ENCODE results near the gene NAP1L4. TPM values are rescaled to one million over a fixed set of nuclear protein-coding genes. Genes with fewer than 3 reads are reported as not detected.

NAP1L4 gene
- total RNA-seq, 1 experiment from 2014 or later, result 144 TPM

DNA sequence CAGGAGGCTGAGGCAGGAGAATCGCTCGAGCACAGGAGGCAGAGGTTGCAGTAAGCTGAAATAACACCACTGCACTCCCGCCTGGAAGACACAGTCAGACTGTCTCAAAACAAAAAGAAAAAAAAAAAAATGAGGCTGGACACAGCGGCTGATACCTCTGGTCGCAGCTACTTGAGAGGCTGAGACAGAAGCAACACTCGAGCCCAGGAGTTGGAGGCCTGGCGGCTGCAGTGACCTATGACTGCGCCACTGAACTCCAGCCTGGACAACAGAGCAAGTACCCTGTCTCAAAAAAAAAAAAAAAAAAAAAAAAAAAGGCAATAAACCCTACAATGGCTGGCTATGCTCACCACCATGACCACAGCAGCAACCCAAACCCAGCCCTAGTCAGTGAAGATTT is 11.0 kb downstream of the NAP1L4 start:
- no TSS peak for BruUV-seq (replicated peaks)
- peaks cover 100% of the 10 kb centered on the region for H3K79me2 ChIP-seq (ENCODE audit: insufficient read depth, low read length)
- no peak overlapping the region for H3K9ac ChIP-seq (ENCODE audit: low read length)
- peaks cover 23% of the 10 kb centered on the region; the same call in 1 of the 2 replicates for H4K20me1 ChIP-seq (ENCODE audit: insufficient read depth)
- CTCF ChIA-PET, result no interaction called here
- no peak overlapping the region for H3K27ac ChIP-seq (ENCODE audit: low read depth, low read length)
- no peaks in the 10 kb centered on the region for H3K27me3 ChIP-seq (ENCODE audit: insufficient read depth, low read length)
- DNase-seq (ENCODE audit: low read depth, low spot score) (no peak), ATAC-seq (no peak)
- RAD21 ChIA-PET (ENCODE audit: low non-redundant PET in 1 of 2, low total read pairs in 2 of 2, uncharacterized antibody in 2 of 2, unreplicated experiment in 2 of 2), result no interaction called here
- H2AFZ ChIP-seq (ENCODE audit: low read depth, low read length, poor library complexity, severe bottlenecking), result no peak overlapping the region
- intact Hi-C loops (cut with micrococcal nuclease), result no loop called here
- H3K36me3 ChIP-seq (ENCODE audit: control insufficient read depth in 1 of 2, insufficient read depth in 2 of 2, low read length in 2 of 2), result peaks cover 24 to 27% of the 10 kb centered on the region in 2 experiments
- no peak overlapping the region for H3K4me2 ChIP-seq (ENCODE audit: low read length)
- H3K9me3 ChIP-seq (ENCODE audit: control insufficient read depth in 1 of 2, insufficient read depth in 1 of 2, low read depth in 1 of 2, low read length in 2 of 2), result no peaks in the 10 kb centered on the region
- no peak overlapping the region for H3K4me3 ChIP-seq (replicated peaks in 1 of 2; ENCODE audit: low read depth in 1 of 2, low read length in 2 of 2)
- H3K9me2 ChIP-seq (ENCODE audit: insufficient read depth), result no peaks in the 10 kb centered on the region
- no peaks in the 10 kb centered on the region for H3K4me1 ChIP-seq (ENCODE audit: control insufficient read depth in 1 of 2, insufficient read depth in 2 of 2, low read length in 2 of 2)
- POLR2A ChIA-PET, result interaction anchor here (1.2 kb wide), 1 partner anchor 8 kb away, joined by 4 read pairs; no protein-coding TSS in a partner anchor
- TF ChIP-seq SIN3A (IDR thresholded peaks at IDR 0.05; ENCODE audit: low read depth), result no peak

DNA sequence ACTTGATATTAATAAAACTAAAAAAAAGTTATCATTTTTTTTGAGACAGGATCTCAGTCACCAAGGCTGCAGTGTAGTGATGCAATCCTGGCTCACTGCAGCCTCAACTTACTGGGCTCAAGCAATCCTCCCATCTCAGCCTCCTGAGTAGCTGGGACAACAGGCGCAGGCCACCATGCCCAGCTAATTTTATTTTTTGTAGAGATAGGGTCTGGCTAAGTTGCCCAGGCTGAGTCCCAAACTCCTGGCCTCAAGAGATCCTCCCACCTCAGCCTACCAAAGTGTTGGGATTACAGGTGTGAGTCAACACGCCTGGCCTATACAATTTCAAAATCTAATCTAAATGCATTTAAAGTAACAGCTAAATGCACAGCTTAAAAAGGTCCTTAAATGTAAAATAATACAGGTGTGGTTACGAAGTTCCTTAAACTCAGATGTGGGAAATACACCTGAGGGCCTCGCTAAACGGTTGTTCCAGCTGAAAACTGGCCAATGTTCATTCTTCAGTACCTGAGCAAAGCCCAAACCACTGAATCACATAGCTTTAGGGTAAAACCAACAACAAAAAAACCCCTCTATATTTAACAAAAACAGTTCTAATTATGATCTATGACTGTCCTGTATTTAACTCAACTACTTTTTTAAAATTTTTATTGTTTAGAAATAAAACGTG is 11.8 kb downstream of the NAP1L4 start:
- peaks cover 100% of the 10 kb centered on the region for H3K79me2 ChIP-seq (ENCODE audit: insufficient read depth, low read length)
- no peak overlapping the region for H3K27ac ChIP-seq (ENCODE audit: low read depth, low read length)
- POLR2A ChIA-PET, result interaction anchor here (1.2 kb wide), 1 partner anchor 9 kb away, joined by 4 read pairs; no protein-coding TSS in a partner anchor
- peaks cover 27% of the 10 kb centered on the region for H4K20me1 ChIP-seq (ENCODE audit: insufficient read depth)
- CTCF ChIA-PET, result no interaction called here
- intact Hi-C loops (cut with micrococcal nuclease), result no loop called here
- H3K9me3 ChIP-seq (ENCODE audit: control insufficient read depth in 1 of 2, insufficient read depth in 1 of 2, low read depth in 1 of 2, low read length in 2 of 2), result no peaks in the 10 kb centered on the region
- H3K4me1 ChIP-seq (ENCODE audit: control insufficient read depth in 1 of 2, insufficient read depth in 2 of 2, low read length in 2 of 2), result no peaks in the 10 kb centered on the region
- peaks cover 26 to 33% of the 10 kb centered on the region in 2 experiments for H3K36me3 ChIP-seq (ENCODE audit: control insufficient read depth in 1 of 2, insufficient read depth in 2 of 2, low read length in 2 of 2)
- no peak overlapping the region for H2AFZ ChIP-seq (ENCODE audit: low read depth, low read length, poor library complexity, severe bottlenecking)
- no peak for DNase-seq (ENCODE audit: low read depth, low spot score)
- no peak overlapping the region for H3K4me3 ChIP-seq (replicated peaks in 1 of 2; ENCODE audit: low read depth in 1 of 2, low read length in 2 of 2)
- TF ChIP-seq SIN3A (IDR thresholded peaks at IDR 0.05; ENCODE audit: low read depth) (no peak), JUND (IDR thresholded peaks at IDR 0.05) (no peak), CEBPB (IDR thresholded peaks at IDR 0.05; ENCODE audit: low read depth) (no peak), SP1 (IDR thresholded peaks at IDR 0.05; ENCODE audit: low read depth) (no peak), ZNF274 (IDR thresholded peaks at IDR 0.05; ENCODE audit: low read depth, low read length) (no peak), SRF (IDR thresholded peaks at IDR 0.05; ENCODE audit: low read depth) (no peak), EZH2 (IDR thresholded peaks at IDR 0.05) (no peak), ZFX (IDR thresholded peaks at IDR 0.05) (no peak), POLR2AphosphoS5 (IDR thresholded peaks at IDR 0.05; ENCODE audit: low read depth, low read length) (no peak), YY1 (IDR thresholded peaks at IDR 0.05; ENCODE audit: extremely low read depth, insufficient replicate concordance, low read depth, low read length) (no peak), MAX (IDR thresholded peaks at IDR 0.05) (no peak), EGR1 (IDR thresholded peaks at IDR 0.05; ENCODE audit: low read depth) (no peak), RAD21 (IDR thresholded peaks at IDR 0.05; ENCODE audit: low read depth) (no peak), CBX3 (IDR thresholded peaks at IDR 0.05; ENCODE audit: low read depth) (no peak)
- TF ChIP-seq, protein P1, sequence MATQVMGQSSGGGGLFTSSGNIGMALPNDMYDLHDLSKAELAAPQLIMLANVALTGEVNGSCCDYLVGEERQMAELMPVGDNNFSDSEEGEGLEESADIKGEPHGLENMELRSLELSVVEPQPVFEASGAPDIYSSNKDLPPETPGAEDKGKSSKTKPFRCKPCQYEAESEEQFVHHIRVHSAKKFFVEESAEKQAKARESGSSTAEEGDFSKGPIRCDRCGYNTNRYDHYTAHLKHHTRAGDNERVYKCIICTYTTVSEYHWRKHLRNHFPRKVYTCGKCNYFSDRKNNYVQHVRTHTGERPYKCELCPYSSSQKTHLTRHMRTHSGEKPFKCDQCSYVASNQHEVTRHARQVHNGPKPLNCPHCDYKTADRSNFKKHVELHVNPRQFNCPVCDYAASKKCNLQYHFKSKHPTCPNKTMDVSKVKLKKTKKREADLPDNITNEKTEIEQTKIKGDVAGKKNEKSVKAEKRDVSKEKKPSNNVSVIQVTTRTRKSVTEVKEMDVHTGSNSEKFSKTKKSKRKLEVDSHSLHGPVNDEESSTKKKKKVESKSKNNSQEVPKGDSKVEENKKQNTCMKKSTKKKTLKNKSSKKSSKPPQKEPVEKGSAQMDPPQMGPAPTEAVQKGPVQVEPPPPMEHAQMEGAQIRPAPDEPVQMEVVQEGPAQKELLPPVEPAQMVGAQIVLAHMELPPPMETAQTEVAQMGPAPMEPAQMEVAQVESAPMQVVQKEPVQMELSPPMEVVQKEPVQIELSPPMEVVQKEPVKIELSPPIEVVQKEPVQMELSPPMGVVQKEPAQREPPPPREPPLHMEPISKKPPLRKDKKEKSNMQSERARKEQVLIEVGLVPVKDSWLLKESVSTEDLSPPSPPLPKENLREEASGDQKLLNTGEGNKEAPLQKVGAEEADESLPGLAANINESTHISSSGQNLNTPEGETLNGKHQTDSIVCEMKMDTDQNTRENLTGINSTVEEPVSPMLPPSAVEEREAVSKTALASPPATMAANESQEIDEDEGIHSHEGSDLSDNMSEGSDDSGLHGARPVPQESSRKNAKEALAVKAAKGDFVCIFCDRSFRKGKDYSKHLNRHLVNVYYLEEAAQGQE (IDR thresholded peaks at IDR 0.05; ENCODE audit: low read depth), result no peak
- ATAC-seq, result no peak
- H3K27me3 ChIP-seq (ENCODE audit: insufficient read depth, low read length), result no peaks in the 10 kb centered on the region
- H3K9me2 ChIP-seq (ENCODE audit: insufficient read depth), result no peaks in the 10 kb centered on the region
- no TSS peak for BruUV-seq (replicated peaks)
- no peak overlapping the region for H3K4me2 ChIP-seq (ENCODE audit: low read length)
- no peak overlapping the region for H3K9ac ChIP-seq (ENCODE audit: low read length)
- RAD21 ChIA-PET (ENCODE audit: low non-redundant PET in 1 of 2, low total read pairs in 2 of 2, uncharacterized antibody in 2 of 2, unreplicated experiment in 2 of 2), result no interaction called here

Data from HCT116 (cell line).